ENCODE data around the gene TMCO6. TPM values are rescaled to one million over a fixed set of nuclear protein-coding genes. Genes with fewer than 3 reads are reported as not detected.

Gene TMCO6
- total RNA-seq, 1 experiment from 2014 or later, result 32.2 TPM

DNA sequence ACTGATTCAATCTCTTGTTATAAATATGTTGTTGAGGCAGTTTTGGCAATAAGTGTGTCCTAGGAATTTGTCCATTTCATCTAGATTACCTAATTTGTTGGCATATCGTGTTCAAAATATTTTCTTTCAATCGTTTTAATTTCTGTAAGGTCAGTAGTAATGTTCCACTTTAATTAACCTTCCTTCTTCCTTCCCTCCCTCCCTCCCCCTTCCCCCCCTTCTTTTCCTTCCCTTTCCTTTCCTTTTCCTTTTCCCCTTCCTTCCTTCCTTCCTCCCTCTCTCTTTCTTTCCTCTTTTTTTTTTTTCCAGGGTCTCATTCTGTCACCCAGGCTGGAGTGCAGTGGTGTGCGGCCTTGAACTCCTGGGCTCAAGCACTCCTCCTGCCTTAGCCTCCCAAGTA lies 33.4 kb upstream of the TMCO6 start:
- DNase-seq (ENCODE audit: low spot score), result no peak
- TF ChIP-seq ZNF121 (CRISPR knock-in tag; IDR thresholded peaks at IDR 0.05), result no peak
- TF ChIP-seq SMAD4 (CRISPR knock-in tag; IDR thresholded peaks at IDR 0.05), result no peak
- TF ChIP-seq PRRX2 (CRISPR knock-in tag; IDR thresholded peaks at IDR 0.05), result no peak
- TF ChIP-seq ZNF416 (CRISPR knock-in tag; IDR thresholded peaks at IDR 0.05), result no peak
- TF ChIP-seq ZNF317 (CRISPR knock-in tag; IDR thresholded peaks at IDR 0.05; ENCODE audit: borderline replicate concordance, low read depth), result no peak
- TF ChIP-seq ATF2 (CRISPR knock-in tag; IDR thresholded peaks at IDR 0.05; ENCODE audit: borderline replicate concordance, low read depth), result no peak
- no peak for TF ChIP-seq FOXP1 (CRISPR knock-in tag; IDR thresholded peaks at IDR 0.05; ENCODE audit: borderline replicate concordance)
- TF ChIP-seq KAT7 (CRISPR knock-in tag; IDR thresholded peaks at IDR 0.05; ENCODE audit: borderline replicate concordance), result no peak
- no peak for TF ChIP-seq SP1 (CRISPR knock-in tag; conservative IDR thresholded peaks at IDR 0.05)
- TF ChIP-seq OVOL2 (CRISPR knock-in tag; IDR thresholded peaks at IDR 0.05; ENCODE audit: borderline replicate concordance), result no peak
- TF ChIP-seq ARID4B (CRISPR knock-in tag; IDR thresholded peaks at IDR 0.05; ENCODE audit: borderline replicate concordance), result no peak
- TF ChIP-seq RELA (CRISPR knock-in tag; IDR thresholded peaks at IDR 0.05; ENCODE audit: borderline replicate concordance), result no peak
- no peak for TF ChIP-seq RORB (CRISPR knock-in tag; IDR thresholded peaks at IDR 0.05)
- TF ChIP-seq TEAD4 (CRISPR knock-in tag; IDR thresholded peaks at IDR 0.05), result no peak
- TF ChIP-seq, protein P1, sequence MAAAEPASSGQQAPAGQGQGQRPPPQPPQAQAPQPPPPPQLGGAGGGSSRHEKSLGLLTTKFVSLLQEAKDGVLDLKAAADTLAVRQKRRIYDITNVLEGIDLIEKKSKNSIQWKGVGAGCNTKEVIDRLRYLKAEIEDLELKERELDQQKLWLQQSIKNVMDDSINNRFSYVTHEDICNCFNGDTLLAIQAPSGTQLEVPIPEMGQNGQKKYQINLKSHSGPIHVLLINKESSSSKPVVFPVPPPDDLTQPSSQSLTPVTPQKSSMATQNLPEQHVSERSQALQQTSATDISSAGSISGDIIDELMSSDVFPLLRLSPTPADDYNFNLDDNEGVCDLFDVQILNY (CRISPR knock-in tag; IDR thresholded peaks at IDR 0.05), result no peak
- peaks cover 44% of the 10 kb centered on the region for H3K9me3 Mint-ChIP-seq
- no peak overlapping the region for H3K27ac Mint-ChIP-seq
- no peaks in the 10 kb centered on the region for H3K4me1 Mint-ChIP-seq
- ATAC-seq, result no peak
- H3K36me3 Mint-ChIP-seq, result peaks cover 7% of the 10 kb centered on the region; the same call in 1 of the 2 replicates
- ChIA-PET POLR2A (no interaction called here), CTCF (interaction anchor here (1.2 kb wide), 1 partner anchor 29 kb away, joined by 3 read pairs; no protein-coding TSS in a partner anchor)
- peaks cover 22% of the 10 kb centered on the region for H3K27me3 Mint-ChIP-seq (ENCODE audit: low read depth)
- no peak overlapping the region for H3K4me3 Mint-ChIP-seq

- DNase-seq (ENCODE audit: low spot score) (no peak), ATAC-seq (no peak)
- CTCF ChIA-PET, result no interaction called here
- Mint-ChIP-seq H3K27me3 (ENCODE audit: low read depth) (peaks cover 30% of the 10 kb centered on the region), H3K4me1 (no peaks in the 10 kb centered on the region), H3K9me3 (peaks cover 56% of the 10 kb centered on the region), H3K27ac (no peak overlapping the region), H3K4me3 (no peak overlapping the region), H3K36me3 (peaks cover 17% of the 10 kb centered on the region)
- TF ChIP-seq NR2C2 (CRISPR knock-in tag; IDR thresholded peaks at IDR 0.05), result no peak
- peak; percentile 98 for TF ChIP-seq GABPB1 (CRISPR knock-in tag; IDR thresholded peaks at IDR 0.05)
- POLR2A ChIA-PET, result no interaction called here
Measured at GRCh38 chr5:140607031-140607430, 32.2 kb upstream of the TMCO6 start.

DNA sequence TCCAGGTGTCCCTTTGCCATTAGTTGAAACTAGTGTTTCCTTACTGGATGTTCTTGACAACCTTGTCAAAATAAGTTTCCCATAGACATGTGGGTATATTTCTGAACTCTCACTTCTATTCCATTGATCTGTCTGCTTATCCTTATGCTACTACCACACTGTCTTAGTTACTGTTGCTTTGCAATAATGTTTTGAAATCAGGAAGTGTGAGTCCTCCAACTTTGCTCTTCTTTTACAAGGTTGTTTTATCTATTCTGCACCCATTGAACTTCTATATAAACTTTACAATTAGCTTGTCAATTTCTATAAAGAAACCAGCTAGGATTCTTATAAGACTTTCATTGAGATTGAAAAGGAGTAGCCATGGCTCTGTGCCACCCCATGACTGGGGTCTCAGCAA lies 30.5 kb upstream of the TMCO6 start:
- H3K36me3 Mint-ChIP-seq, result peaks cover 21% of the 10 kb centered on the region
- ATAC-seq (no peak), DNase-seq (ENCODE audit: low spot score) (no peak)
- H3K4me3 Mint-ChIP-seq, result no peak overlapping the region
- peaks cover 29% of the 10 kb centered on the region for H3K27me3 Mint-ChIP-seq (ENCODE audit: low read depth)
- no peak overlapping the region for H3K27ac Mint-ChIP-seq
- peaks cover 64% of the 10 kb centered on the region for H3K9me3 Mint-ChIP-seq
- ChIA-PET POLR2A (no interaction called here), CTCF (no interaction called here)
- H3K4me1 Mint-ChIP-seq, result no peaks in the 10 kb centered on the region
- TF ChIP-seq, protein P2, sequence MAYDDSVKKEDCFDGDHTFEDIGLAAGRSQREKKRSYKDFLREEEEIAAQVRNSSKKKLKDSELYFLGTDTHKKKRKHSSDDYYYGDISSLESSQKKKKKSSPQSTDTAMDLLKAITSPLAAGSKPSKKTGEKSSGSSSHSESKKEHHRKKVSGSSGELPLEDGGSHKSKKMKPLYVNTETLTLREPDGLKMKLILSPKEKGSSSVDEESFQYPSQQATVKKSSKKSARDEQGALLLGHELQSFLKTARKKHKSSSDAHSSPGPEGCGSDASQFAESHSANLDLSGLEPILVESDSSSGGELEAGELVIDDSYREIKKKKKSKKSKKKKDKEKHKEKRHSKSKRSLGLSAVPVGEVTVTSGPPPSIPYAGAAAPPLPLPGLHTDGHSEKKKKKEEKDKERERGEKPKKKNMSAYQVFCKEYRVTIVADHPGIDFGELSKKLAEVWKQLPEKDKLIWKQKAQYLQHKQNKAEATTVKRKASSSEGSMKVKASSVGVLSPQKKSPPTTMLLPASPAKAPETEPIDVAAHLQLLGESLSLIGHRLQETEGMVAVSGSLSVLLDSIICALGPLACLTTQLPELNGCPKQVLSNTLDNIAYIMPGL (CRISPR knock-in tag; IDR thresholded peaks at IDR 0.05), result no peak
- TF ChIP-seq TCF7 (CRISPR knock-in tag; IDR thresholded peaks at IDR 0.05; ENCODE audit: low read depth), result no peak
